ENCODE data around the gene TKT. TPM values are rescaled to one million over a fixed set of nuclear protein-coding genes. Genes with fewer than 3 reads are reported as not detected.

The TKT gene
- total and polyA plus RNA-seq, 2 of the 4 experiments (the other 2 are of a cell fraction), result 280 to 349 TPM

DNA sequence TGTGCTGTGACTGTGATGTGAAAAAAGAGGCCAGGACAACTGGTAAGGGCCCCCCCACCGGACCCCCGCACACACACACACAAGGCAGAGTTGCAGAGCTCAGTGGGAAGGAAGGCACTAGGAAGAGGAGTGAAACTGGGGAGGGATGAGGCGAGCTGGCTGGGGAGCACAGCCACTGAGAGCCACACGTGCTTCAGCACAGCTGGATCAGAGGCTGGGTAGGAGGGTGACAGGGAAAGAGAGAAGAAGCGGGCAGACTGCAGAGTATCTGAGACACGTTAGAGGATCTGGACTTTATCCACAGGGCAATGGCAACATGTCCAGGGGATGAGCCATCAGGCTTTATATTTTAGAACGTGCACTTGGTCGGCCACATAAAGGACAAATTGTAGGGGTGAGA is 38.0 kb upstream of the TKT start:
- peaks cover 9% of the 10 kb centered on the region; the same call in 1 of the 2 replicates for H3K9me1 ChIP-seq (ENCODE audit: insufficient read depth, low read length)
- H2AFZ ChIP-seq (replicated peaks; ENCODE audit: low read length, poor library complexity), result no peak overlapping the region
- dilution Hi-C loops (cut with HindIII; ENCODE audit: low sequenced_read_pairs, unreplicated experiment) (no loop called here), in situ Hi-C loops (cut with MboI; ENCODE audit: low sequenced_read_pairs) (loop anchor here (25.0 kb wide), 1 partner anchor 593 kb away; the partner anchor contains the start of genes ACTR8 and SELENOK), intact Hi-C loops (cut with micrococcal nuclease) (loop anchor here (10.0 kb wide), 1 partner anchor 221 kb away; no protein-coding TSS in a partner anchor)
- H3K14ac ChIP-seq (replicated peaks; ENCODE audit: low read depth, low read length), result no peak overlapping the region
- no peak overlapping the region for H3K23ac ChIP-seq (ENCODE audit: low read depth, low read length)
- H2BK15ac ChIP-seq (ENCODE audit: low read depth, low read length), result no peak overlapping the region
- no peak overlapping the region for H2BK20ac ChIP-seq (ENCODE audit: low read depth, low read length)
- BruUV-seq (replicated peaks), result no TSS peak
- H2BK5ac ChIP-seq (ENCODE audit: low read depth, low read length, poor library complexity, severe bottlenecking), result no peak overlapping the region
- no peak overlapping the region for H4K8ac ChIP-seq (ENCODE audit: low read depth in 2 of 2, low read length in 2 of 2)
- no peaks in the 10 kb centered on the region for H4K20me1 ChIP-seq (ENCODE audit: insufficient read depth, low read length)
- no peaks in the 10 kb centered on the region for H3K27me3 ChIP-seq (ENCODE audit: control insufficient read depth, insufficient read depth, low read length)
- WGBS, 2 experiments (ENCODE audit: extremely low coverage in 2 of 2, insufficient read length in 1 of 2), result 85% methylated on average over 6 of the region's 8 CpGs; no CpG with 5 or more reads in 1 of the 2 experiments
- ATAC-seq (ENCODE audit: low read depth) (no peak), DNase-seq (no peak)
- no peak overlapping the region for H3K4me2 ChIP-seq (ENCODE audit: low read depth, low read length)
- H3K79me1 ChIP-seq (ENCODE audit: low read depth in 1 of 2, low read length in 2 of 2), result peaks cover 0 to 15% of the 10 kb centered on the region in 2 experiments; a peak in 1 of 4 replicates
- no peak overlapping the region for H3K27ac ChIP-seq (ENCODE audit: insufficient read depth, low read length)
- H3K9ac ChIP-seq (ENCODE audit: low read depth, low read length), result no peak overlapping the region
- H4K5ac ChIP-seq (ENCODE audit: low read depth, low read length), result no peak overlapping the region
- H3K4ac ChIP-seq (ENCODE audit: low read depth, low read length), result no peak overlapping the region
- no peaks in the 10 kb centered on the region for H3K4me1 ChIP-seq (ENCODE audit: control insufficient read depth, insufficient read depth, low read length)
- no peaks in the 10 kb centered on the region for H3K9me3 ChIP-seq (ENCODE audit: control insufficient read depth, insufficient read depth, low read length)
- H3K56ac ChIP-seq (ENCODE audit: extremely low read depth, insufficient read depth, low read length), result no peak overlapping the region
- TF ChIP-seq POLR2A (IDR thresholded peaks at IDR 0.05; ENCODE audit: low read depth, low read length), result no peak
- TF ChIP-seq, protein P1, sequence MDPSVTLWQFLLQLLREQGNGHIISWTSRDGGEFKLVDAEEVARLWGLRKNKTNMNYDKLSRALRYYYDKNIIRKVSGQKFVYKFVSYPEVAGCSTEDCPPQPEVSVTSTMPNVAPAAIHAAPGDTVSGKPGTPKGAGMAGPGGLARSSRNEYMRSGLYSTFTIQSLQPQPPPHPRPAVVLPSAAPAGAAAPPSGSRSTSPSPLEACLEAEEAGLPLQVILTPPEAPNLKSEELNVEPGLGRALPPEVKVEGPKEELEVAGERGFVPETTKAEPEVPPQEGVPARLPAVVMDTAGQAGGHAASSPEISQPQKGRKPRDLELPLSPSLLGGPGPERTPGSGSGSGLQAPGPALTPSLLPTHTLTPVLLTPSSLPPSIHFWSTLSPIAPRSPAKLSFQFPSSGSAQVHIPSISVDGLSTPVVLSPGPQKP (IDR thresholded peaks at IDR 0.05; ENCODE audit: borderline replicate concordance, low read depth, low read length), result no peak
- no peak for TF ChIP-seq SMC3 (IDR thresholded peaks at IDR 0.05; ENCODE audit: low read depth, low read length)
- no peak for TF ChIP-seq MAFK (IDR thresholded peaks at IDR 0.05; ENCODE audit: low read depth, low read length)
- no peak for TF ChIP-seq NFE2L2 (IDR thresholded peaks at IDR 0.05; ENCODE audit: low read depth, low read length)
- TF ChIP-seq BHLHE40 (IDR thresholded peaks at IDR 0.05; ENCODE audit: low read depth, low read length), result no peak
- TF ChIP-seq CHD1 (IDR thresholded peaks at IDR 0.05; ENCODE audit: low read depth, low read length), result no peak
- no peak for TF ChIP-seq MXI1 (IDR thresholded peaks at IDR 0.05; ENCODE audit: borderline replicate concordance, low read depth, low read length)
- no peak for TF ChIP-seq RFX5 (IDR thresholded peaks at IDR 0.05; ENCODE audit: low read depth, low read length)
- TF ChIP-seq RAD21 (IDR thresholded peaks at IDR 0.05; ENCODE audit: low read length), result no peak
- TF ChIP-seq FOS (IDR thresholded peaks at IDR 0.05; ENCODE audit: low read depth, low read length), result no peak
- no peak for TF ChIP-seq CEBPB (IDR thresholded peaks at IDR 0.05; ENCODE audit: low read depth, low read length)
- no peak for TF ChIP-seq RCOR1 (IDR thresholded peaks at IDR 0.05; ENCODE audit: insufficient replicate concordance, low read length)
- TF ChIP-seq, protein P2, sequence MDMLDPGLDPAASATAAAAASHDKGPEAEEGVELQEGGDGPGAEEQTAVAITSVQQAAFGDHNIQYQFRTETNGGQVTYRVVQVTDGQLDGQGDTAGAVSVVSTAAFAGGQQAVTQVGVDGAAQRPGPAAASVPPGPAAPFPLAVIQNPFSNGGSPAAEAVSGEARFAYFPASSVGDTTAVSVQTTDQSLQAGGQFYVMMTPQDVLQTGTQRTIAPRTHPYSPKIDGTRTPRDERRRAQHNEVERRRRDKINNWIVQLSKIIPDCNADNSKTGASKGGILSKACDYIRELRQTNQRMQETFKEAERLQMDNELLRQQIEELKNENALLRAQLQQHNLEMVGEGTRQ (IDR thresholded peaks at IDR 0.05; ENCODE audit: low read depth, low read length), result no peak
- TF ChIP-seq, protein P3, sequence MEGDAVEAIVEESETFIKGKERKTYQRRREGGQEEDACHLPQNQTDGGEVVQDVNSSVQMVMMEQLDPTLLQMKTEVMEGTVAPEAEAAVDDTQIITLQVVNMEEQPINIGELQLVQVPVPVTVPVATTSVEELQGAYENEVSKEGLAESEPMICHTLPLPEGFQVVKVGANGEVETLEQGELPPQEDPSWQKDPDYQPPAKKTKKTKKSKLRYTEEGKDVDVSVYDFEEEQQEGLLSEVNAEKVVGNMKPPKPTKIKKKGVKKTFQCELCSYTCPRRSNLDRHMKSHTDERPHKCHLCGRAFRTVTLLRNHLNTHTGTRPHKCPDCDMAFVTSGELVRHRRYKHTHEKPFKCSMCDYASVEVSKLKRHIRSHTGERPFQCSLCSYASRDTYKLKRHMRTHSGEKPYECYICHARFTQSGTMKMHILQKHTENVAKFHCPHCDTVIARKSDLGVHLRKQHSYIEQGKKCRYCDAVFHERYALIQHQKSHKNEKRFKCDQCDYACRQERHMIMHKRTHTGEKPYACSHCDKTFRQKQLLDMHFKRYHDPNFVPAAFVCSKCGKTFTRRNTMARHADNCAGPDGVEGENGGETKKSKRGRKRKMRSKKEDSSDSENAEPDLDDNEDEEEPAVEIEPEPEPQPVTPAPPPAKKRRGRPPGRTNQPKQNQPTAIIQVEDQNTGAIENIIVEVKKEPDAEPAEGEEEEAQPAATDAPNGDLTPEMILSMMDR (conservative IDR thresholded peaks at IDR 0.05; ENCODE audit: low read depth, low read length), result no peak
- no peak for TF ChIP-seq MAZ (IDR thresholded peaks at IDR 0.05; ENCODE audit: borderline replicate concordance, low read depth, low read length)
- POLR2A ChIA-PET (ENCODE audit: unreplicated experiment), result no interaction called here
- CTCF ChIA-PET, result no interaction called here
- peaks cover 16% of the 10 kb centered on the region for H3K36me3 ChIP-seq (ENCODE audit: control insufficient read depth, insufficient read depth, low read length)
- no peak overlapping the region for H2AK9ac ChIP-seq (replicated peaks; ENCODE audit: low read depth, low read length, poor library complexity)
- no peak overlapping the region for H2BK120ac ChIP-seq (ENCODE audit: low read depth, low read length)
- H2AK5ac ChIP-seq (ENCODE audit: low read depth, low read length), result no peak overlapping the region
- H3K4me3 ChIP-seq (ENCODE audit: insufficient read depth, low read depth, low read length), result no peak overlapping the region
- H4K91ac ChIP-seq (ENCODE audit: insufficient read depth, low read depth, low read length), result no peak overlapping the region
- no peak overlapping the region for H3K18ac ChIP-seq (ENCODE audit: low read depth, low read length)

Measured in IMR-90 (cell line).